ENCODE results near the gene TAS2R16. TPM values are rescaled to one million over a fixed set of nuclear protein-coding genes. Genes with fewer than 3 reads are reported as not detected.

The TAS2R16 gene
- total and polyA plus RNA-seq, 2 of the 13 experiments (the other 11 are each of a cell fraction or from before 2014, with no cell fraction given), result not detected

DNA sequence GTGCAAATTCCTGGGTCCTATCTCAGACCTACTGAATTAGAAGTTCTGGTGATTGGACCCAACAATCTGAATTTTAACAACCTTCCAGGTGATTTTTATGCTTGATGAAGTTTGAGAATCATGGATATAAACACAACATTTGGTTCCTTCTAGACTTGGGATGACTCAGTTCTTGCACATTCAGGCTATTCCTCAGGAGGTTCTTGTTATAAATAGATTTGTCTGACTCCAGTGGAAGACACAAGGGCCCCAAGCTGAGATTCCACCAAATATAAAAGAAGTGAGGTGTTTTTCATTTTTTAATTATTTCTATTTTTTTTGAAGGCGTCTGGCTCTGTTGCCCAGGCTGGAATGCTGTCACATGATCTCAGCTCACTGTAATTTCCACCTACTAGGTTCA is 9.4 kb upstream of the TAS2R16 start:
- H3K27me3 ChIP-seq (ENCODE audit: control insufficient read depth in 1 of 2, insufficient read depth in 2 of 2, low read length in 2 of 2), result no peaks in the 10 kb centered on the region
- BruUV-seq (replicated peaks), result no TSS peak
- H2AFZ ChIP-seq (ENCODE audit: low read length), result no peak overlapping the region
- in situ Hi-C loops (cut with HindIII; ENCODE audit: extremely low pct_ligation_motif_present, low pct_unique_long_range_greater_than_20kb) (no loop called here), intact Hi-C loops (cut with micrococcal nuclease; ENCODE audit: unreplicated experiment) (no loop called here)
- ATAC-seq (no peak), FAIRE-seq (no peak), DNase-seq (ENCODE audit: low spot score) (no peak)
- no peak overlapping the region for H3K27ac ChIP-seq (ENCODE audit: extremely low read length, insufficient read depth, low read length)
- no peak overlapping the region for H3K4me3 ChIP-seq (replicated peaks in 1 of 3; ENCODE audit: insufficient read depth in 1 of 3, low read depth in 2 of 3, low read length in 3 of 3)
- no peaks in the 10 kb centered on the region for H3K79me2 ChIP-seq (ENCODE audit: insufficient read depth, low read length)
- H3K4me2 ChIP-seq (ENCODE audit: low read depth, low read length), result no peak overlapping the region
- ChIA-PET CTCF (ENCODE audit: low intra/inter-chr PET ratio, low total read pairs) (no interaction called here), POLR2A (no interaction called here)
- H3K4me1 ChIP-seq (ENCODE audit: insufficient read depth, low read length), result no peaks in the 10 kb centered on the region
- H3K9ac ChIP-seq (ENCODE audit: insufficient read depth, low read depth, low read length), result no peak overlapping the region
- H3K36me3 ChIP-seq (replicated peaks in 1 of 2; ENCODE audit: control insufficient read depth in 1 of 2, insufficient read depth in 2 of 2, low read length in 2 of 2), result no peaks in the 10 kb centered on the region
- TF ChIP-seq SMARCE1 (IDR thresholded peaks at IDR 0.05; ENCODE audit: borderline replicate concordance) (no peak), RAD51 (IDR thresholded peaks at IDR 0.05; ENCODE audit: borderline replicate concordance) (no peak), JUNB (CRISPR knock-in tag; IDR thresholded peaks at IDR 0.05; ENCODE audit: borderline replicate concordance) (no peak), POLR2A (IDR thresholded peaks at IDR 0.05; ENCODE audit: insufficient read depth in 1 of 2, low read depth in 2 of 2, low read length in 2 of 2) (no peak), HHEX (CRISPR knock-in tag; IDR thresholded peaks at IDR 0.05) (no peak), MED13 (CRISPR knock-in tag; IDR thresholded peaks at IDR 0.05) (no peak), ATF7-NPFF (CRISPR knock-in tag; IDR thresholded peaks at IDR 0.05; ENCODE audit: low read depth) (no peak), ZNF430 (CRISPR knock-in tag; IDR thresholded peaks at IDR 0.05) (no peak), ZFP62 (CRISPR knock-in tag; IDR thresholded peaks at IDR 0.05) (no peak), ZNF44 (CRISPR knock-in tag; IDR thresholded peaks at IDR 0.05) (no peak), ZNF232 (CRISPR knock-in tag; IDR thresholded peaks at IDR 0.05; ENCODE audit: borderline replicate concordance) (no peak), ZNF782 (CRISPR knock-in tag; IDR thresholded peaks at IDR 0.05; ENCODE audit: borderline replicate concordance) (no peak), ZNF883 (CRISPR knock-in tag; IDR thresholded peaks at IDR 0.05; ENCODE audit: not compliant biosample characterization) (no peak)
- TF ChIP-seq, protein P1, sequence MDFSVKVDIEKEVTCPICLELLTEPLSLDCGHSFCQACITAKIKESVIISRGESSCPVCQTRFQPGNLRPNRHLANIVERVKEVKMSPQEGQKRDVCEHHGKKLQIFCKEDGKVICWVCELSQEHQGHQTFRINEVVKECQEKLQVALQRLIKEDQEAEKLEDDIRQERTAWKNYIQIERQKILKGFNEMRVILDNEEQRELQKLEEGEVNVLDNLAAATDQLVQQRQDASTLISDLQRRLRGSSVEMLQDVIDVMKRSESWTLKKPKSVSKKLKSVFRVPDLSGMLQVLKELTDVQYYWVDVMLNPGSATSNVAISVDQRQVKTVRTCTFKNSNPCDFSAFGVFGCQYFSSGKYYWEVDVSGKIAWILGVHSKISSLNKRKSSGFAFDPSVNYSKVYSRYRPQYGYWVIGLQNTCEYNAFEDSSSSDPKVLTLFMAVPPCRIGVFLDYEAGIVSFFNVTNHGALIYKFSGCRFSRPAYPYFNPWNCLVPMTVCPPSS (IDR thresholded peaks at IDR 0.05), result no peak
- TF ChIP-seq, protein P2, sequence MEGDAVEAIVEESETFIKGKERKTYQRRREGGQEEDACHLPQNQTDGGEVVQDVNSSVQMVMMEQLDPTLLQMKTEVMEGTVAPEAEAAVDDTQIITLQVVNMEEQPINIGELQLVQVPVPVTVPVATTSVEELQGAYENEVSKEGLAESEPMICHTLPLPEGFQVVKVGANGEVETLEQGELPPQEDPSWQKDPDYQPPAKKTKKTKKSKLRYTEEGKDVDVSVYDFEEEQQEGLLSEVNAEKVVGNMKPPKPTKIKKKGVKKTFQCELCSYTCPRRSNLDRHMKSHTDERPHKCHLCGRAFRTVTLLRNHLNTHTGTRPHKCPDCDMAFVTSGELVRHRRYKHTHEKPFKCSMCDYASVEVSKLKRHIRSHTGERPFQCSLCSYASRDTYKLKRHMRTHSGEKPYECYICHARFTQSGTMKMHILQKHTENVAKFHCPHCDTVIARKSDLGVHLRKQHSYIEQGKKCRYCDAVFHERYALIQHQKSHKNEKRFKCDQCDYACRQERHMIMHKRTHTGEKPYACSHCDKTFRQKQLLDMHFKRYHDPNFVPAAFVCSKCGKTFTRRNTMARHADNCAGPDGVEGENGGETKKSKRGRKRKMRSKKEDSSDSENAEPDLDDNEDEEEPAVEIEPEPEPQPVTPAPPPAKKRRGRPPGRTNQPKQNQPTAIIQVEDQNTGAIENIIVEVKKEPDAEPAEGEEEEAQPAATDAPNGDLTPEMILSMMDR (CRISPR knock-in tag; IDR thresholded peaks at IDR 0.05), result no peak
- TF ChIP-seq, protein P3, sequence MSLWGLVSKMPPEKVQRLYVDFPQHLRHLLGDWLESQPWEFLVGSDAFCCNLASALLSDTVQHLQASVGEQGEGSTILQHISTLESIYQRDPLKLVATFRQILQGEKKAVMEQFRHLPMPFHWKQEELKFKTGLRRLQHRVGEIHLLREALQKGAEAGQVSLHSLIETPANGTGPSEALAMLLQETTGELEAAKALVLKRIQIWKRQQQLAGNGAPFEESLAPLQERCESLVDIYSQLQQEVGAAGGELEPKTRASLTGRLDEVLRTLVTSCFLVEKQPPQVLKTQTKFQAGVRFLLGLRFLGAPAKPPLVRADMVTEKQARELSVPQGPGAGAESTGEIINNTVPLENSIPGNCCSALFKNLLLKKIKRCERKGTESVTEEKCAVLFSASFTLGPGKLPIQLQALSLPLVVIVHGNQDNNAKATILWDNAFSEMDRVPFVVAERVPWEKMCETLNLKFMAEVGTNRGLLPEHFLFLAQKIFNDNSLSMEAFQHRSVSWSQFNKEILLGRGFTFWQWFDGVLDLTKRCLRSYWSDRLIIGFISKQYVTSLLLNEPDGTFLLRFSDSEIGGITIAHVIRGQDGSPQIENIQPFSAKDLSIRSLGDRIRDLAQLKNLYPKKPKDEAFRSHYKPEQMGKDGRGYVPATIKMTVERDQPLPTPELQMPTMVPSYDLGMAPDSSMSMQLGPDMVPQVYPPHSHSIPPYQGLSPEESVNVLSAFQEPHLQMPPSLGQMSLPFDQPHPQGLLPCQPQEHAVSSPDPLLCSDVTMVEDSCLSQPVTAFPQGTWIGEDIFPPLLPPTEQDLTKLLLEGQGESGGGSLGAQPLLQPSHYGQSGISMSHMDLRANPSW (CRISPR knock-in tag; IDR thresholded peaks at IDR 0.05; ENCODE audit: borderline replicate concordance), result no peak
- no peaks in the 10 kb centered on the region for H3K9me3 ChIP-seq (ENCODE audit: low read length)
- H4K20me1 ChIP-seq (ENCODE audit: insufficient read depth, low read length), result no peaks in the 10 kb centered on the region
- WGBS (ENCODE audit: low lambda C conversion rate), result 0% methylated on average over 1 of the region's 1 CpG

All from HepG2 (cell line).